ENCODE data around the gene BCAS3.
"Not testable (repeated sequence)": the region's sequence is repeated elsewhere in the genome, so short reads cannot be mapped to it uniquely, and the experiment has no call there.

BCAS3 gene

GRCh38 chr17:61354895-61355874, 677.5 kb downstream of the BCAS3 start:
- no peak for DNase-seq

GRCh38 chr17:61357061-61357460, 679.4 kb downstream of the BCAS3 start:
- not testable (repeated sequence) for DNase-seq

GRCh38 chr17:61359513-61359912, 681.9 kb downstream of the BCAS3 start:
- not testable (repeated sequence) for DNase-seq

- DNase-seq = no peak
Observed at GRCh38 chr17:61360318-61360943, 682.8 kb downstream of the BCAS3 start.

GRCh38 chr17:61361084-61361483, 683.4 kb downstream of the BCAS3 start:
- DNase-seq = no peak

GRCh38 chr17:61362396-61362795, 684.7 kb downstream of the BCAS3 start:
- DNase-seq = no peak

GRCh38 chr17:61362852-61363600, 685.4 kb downstream of the BCAS3 start:
- no peak for DNase-seq

- DNase-seq = no peak
Observed at GRCh38 chr17:61363601-61364462, 686.2 kb downstream of the BCAS3 start.

- no peak for DNase-seq
Observed at GRCh38 chr17:61364463-61364846, 686.8 kb downstream of the BCAS3 start.

- no peak for DNase-seq
Observed at GRCh38 chr17:61366076-61366714, 688.5 kb downstream of the BCAS3 start.

- DNase-seq = no peak
Observed at GRCh38 chr17:61366715-61367413, 689.2 kb downstream of the BCAS3 start.

GRCh38 chr17:61368049-61368831, 690.6 kb downstream of the BCAS3 start:
- no peak for DNase-seq

- no peak for DNase-seq
Observed at GRCh38 chr17:61368832-61369450, 691.3 kb downstream of the BCAS3 start.

GRCh38 chr17:61369751-61370150, 692.1 kb downstream of the BCAS3 start:
- DNase-seq = no peak

GRCh38 chr17:61371179-61371578, 693.5 kb downstream of the BCAS3 start:
- DNase-seq = no peak

- DNase-seq = no peak
Observed at GRCh38 chr17:61371606-61372005, 694.0 kb downstream of the BCAS3 start.

- no peak for DNase-seq
Observed at GRCh38 chr17:61372436-61372835, 694.8 kb downstream of the BCAS3 start.

GRCh38 chr17:61376931-61377838, 699.5 kb downstream of the BCAS3 start:
- DNase-seq = no peak
